ENCODE measurements around the gene MANEAL. TPM values are rescaled to one million over a fixed set of nuclear protein-coding genes. Genes with fewer than 3 reads are reported as not detected.

Gene MANEAL
- total RNA-seq, 1 donor from 2014 or later: 1.4 TPM

DNA sequence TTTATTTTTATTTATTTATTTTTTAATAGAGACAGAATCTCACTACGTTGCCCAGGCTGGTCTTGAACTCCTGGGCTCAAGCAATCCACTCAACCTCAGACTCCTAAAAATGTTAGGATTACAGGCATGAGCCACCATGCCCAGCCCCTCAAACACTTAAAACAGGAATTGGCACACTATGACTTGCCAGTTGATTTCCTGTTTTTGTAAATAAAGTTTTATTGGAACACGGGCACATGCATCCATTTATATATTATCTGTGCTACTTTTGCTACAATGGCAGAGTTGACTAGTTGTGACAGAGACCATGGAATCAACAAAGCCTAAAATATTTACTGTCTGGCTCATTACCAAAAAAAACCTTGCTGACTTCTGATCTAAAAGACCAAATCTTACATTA lies 30.4 kb downstream of the MANEAL start:
- TF ChIP-seq, protein P1, sequence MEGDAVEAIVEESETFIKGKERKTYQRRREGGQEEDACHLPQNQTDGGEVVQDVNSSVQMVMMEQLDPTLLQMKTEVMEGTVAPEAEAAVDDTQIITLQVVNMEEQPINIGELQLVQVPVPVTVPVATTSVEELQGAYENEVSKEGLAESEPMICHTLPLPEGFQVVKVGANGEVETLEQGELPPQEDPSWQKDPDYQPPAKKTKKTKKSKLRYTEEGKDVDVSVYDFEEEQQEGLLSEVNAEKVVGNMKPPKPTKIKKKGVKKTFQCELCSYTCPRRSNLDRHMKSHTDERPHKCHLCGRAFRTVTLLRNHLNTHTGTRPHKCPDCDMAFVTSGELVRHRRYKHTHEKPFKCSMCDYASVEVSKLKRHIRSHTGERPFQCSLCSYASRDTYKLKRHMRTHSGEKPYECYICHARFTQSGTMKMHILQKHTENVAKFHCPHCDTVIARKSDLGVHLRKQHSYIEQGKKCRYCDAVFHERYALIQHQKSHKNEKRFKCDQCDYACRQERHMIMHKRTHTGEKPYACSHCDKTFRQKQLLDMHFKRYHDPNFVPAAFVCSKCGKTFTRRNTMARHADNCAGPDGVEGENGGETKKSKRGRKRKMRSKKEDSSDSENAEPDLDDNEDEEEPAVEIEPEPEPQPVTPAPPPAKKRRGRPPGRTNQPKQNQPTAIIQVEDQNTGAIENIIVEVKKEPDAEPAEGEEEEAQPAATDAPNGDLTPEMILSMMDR (IDR thresholded peaks at IDR 0.05; ENCODE audit: insufficient read depth, low read depth, low read length): no peak
- TF ChIP-seq EZH2 (IDR thresholded peaks at IDR 0.05; ENCODE audit: insufficient read depth, low read length): no peak
- H3K4me1 ChIP-seq (ENCODE audit: insufficient read depth, low read length): peaks cover 4% of the 10 kb centered on the region
- no peaks in the 10 kb centered on the region for H3K9me3 Mint-ChIP-seq (ENCODE audit: unreplicated experiment)
- no peaks in the 10 kb centered on the region for H3K27me3 Mint-ChIP-seq (ENCODE audit: low read depth, unreplicated experiment)
- H2AFZ ChIP-seq (ENCODE audit: low read depth, low read length): no peak overlapping the region
- H3K9ac ChIP-seq (ENCODE audit: low read length): no peak overlapping the region
- H3K79me2 ChIP-seq (ENCODE audit: insufficient read depth, low read length): no peaks in the 10 kb centered on the region
- H3K27ac ChIP-seq (ENCODE audit: low read depth, low read length): no peak overlapping the region
- H3K9me3 ChIP-seq (ENCODE audit: insufficient read depth, low read depth, low read length): no peaks in the 10 kb centered on the region
- H4K20me1 ChIP-seq (ENCODE audit: insufficient read depth, low read length): peaks cover 10% of the 10 kb centered on the region
- DNase-seq (ENCODE audit: low read depth) (no peak), FAIRE-seq (no peak)
- no peak overlapping the region for H3K27ac Mint-ChIP-seq (ENCODE audit: unreplicated experiment)
- H3K4me3 Mint-ChIP-seq (ENCODE audit: unreplicated experiment): no peak overlapping the region
- H3K36me3 Mint-ChIP-seq (ENCODE audit: low read depth, unreplicated experiment): peaks cover 22% of the 10 kb centered on the region
- H3K36me3 ChIP-seq (ENCODE audit: insufficient read depth, low read length): peaks cover 20% of the 10 kb centered on the region
- H3K4me1 Mint-ChIP-seq (ENCODE audit: low read depth, unreplicated experiment): peaks cover 2% of the 10 kb centered on the region
- no peak overlapping the region for H3K4me2 ChIP-seq (ENCODE audit: low read length)
- no peak overlapping the region for H3K4me3 ChIP-seq (ENCODE audit: insufficient read depth, low read depth, low read length)
- no peaks in the 10 kb centered on the region for H3K27me3 ChIP-seq (ENCODE audit: insufficient read depth, low read length)

DNA sequence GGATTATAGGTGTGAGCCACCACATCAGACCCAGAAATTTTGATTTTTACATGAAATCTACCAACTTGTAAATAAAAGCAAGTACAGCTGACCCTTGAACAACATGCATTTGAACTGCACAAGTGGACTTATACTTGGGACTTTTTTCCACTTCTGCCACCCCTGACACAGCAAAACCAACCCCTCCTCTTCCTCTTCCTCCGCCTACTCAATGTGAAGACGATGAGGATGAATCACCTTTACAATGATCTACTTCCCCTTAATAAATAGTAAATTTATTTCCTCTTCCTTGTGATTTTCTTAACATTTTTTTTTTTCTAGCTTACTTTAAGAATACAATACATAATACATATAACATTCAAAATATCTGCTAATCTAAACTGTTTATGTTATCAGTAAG lies 31.9 kb downstream of the MANEAL start:
- FAIRE-seq: no peak

More for the DNA sequence above, 31.9 kb downstream of the MANEAL start:
- H3K9me3 ChIP-seq (ENCODE audit: insufficient read depth, low read depth, low read length): no peaks in the 10 kb centered on the region
- H3K27me3 ChIP-seq (ENCODE audit: insufficient read depth, low read length): no peaks in the 10 kb centered on the region
- H3K4me2 ChIP-seq (ENCODE audit: low read length): no peak overlapping the region
- H3K27me3 Mint-ChIP-seq (ENCODE audit: low read depth, unreplicated experiment): no peaks in the 10 kb centered on the region
- DNase-seq (ENCODE audit: low read depth): no peak
- H3K79me2 ChIP-seq (ENCODE audit: insufficient read depth, low read length): no peaks in the 10 kb centered on the region
- no peak overlapping the region for H2AFZ ChIP-seq (ENCODE audit: low read depth, low read length)
- H3K4me3 ChIP-seq (ENCODE audit: insufficient read depth, low read depth, low read length): no peak overlapping the region
- H3K36me3 ChIP-seq (ENCODE audit: insufficient read depth, low read length): peaks cover 15% of the 10 kb centered on the region
- H3K4me1 Mint-ChIP-seq (ENCODE audit: low read depth, unreplicated experiment): peaks cover 2% of the 10 kb centered on the region
- H3K4me1 ChIP-seq (ENCODE audit: insufficient read depth, low read length): peaks cover 4% of the 10 kb centered on the region
- H4K20me1 ChIP-seq (ENCODE audit: insufficient read depth, low read length): peaks cover 4% of the 10 kb centered on the region
- H3K4me3 Mint-ChIP-seq (ENCODE audit: unreplicated experiment): no peak overlapping the region
- H3K27ac ChIP-seq (ENCODE audit: low read depth, low read length): no peak overlapping the region
- peaks cover 18% of the 10 kb centered on the region for H3K36me3 Mint-ChIP-seq (ENCODE audit: low read depth, unreplicated experiment)
- no peak overlapping the region for H3K27ac Mint-ChIP-seq (ENCODE audit: unreplicated experiment)
- no peak overlapping the region for H3K9ac ChIP-seq (ENCODE audit: low read length)
- H3K9me3 Mint-ChIP-seq (ENCODE audit: unreplicated experiment): no peaks in the 10 kb centered on the region
- TF ChIP-seq, protein P1 (IDR thresholded peaks at IDR 0.05; ENCODE audit: insufficient read depth, low read depth, low read length): no peak
- no peak for TF ChIP-seq EZH2 (IDR thresholded peaks at IDR 0.05; ENCODE audit: insufficient read depth, low read length)

Measured in astrocyte (in vitro differentiated cells and primary cell).